Ureter (tissue), 1 donor: ENCODE data around the gene TVP23C. TPM values are rescaled to one million over a fixed set of nuclear protein-coding genes. Genes with fewer than 3 reads are reported as not detected.
"Not testable (repeated sequence)": the region's sequence is repeated elsewhere in the genome, so short reads cannot be mapped to it uniquely, and the experiment has no call there.

Experiments
- DNase-seq: peaks from one replicate; pipeline ENCODE4 v3.0.0-alpha.2; 2020; ENCODE audit warnings: low spot score
- total RNA-seq: library from RNA; stranded (reverse); gene quantifications from one replicate; pipeline ENCODE4 v1.2.4, GENCODE V29; 2023
- donor health status: DM: yes; HTN: yes; CAD: no.

Gene TVP23C
- total RNA-seq, 1 donor from 2014 or later: 39.3 TPM

DNA sequence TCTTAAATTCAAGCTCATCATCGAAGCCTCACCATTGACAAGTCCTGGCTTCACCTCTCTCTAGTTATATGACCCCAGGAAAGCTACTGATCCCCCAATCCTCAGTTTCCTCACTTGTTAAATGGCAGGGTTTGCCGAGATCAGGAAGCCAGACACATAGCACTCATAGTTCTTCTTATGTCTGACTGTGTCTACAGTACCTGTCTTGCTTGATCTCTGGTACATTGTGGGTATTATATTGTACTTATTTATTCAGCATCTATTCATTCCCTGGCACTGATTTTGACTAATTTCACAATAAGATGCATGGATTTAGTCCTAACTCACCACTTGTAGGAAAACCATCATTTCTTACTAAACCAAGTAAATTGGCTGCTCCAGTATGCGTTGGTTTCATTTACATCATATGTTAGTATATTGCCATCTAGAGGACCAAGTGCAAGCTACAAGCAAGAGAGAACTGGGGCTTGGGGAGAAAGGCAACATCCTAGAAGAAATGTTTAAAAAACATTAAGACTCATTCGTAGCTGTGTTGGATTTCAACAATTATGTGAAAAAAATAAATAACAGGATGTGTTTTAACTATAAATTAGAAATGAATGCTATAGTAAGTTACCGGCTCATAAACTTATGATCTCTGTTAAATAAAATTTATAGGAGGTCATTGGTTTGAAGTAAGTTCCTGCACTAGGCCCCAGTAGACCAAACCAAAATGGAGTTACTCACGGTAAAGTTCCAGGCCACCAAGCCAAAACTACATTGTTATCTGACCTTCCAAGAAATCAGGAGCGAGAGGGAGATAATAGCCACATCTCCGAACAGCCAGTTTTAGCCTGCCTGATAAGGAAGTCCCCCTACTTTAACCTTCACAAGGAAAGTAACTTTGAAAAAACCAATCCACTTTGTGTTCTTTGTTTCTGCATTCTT lies 36.7 kb downstream of the TVP23C start:
- not testable (repeated sequence) for DNase-seq

DNA sequence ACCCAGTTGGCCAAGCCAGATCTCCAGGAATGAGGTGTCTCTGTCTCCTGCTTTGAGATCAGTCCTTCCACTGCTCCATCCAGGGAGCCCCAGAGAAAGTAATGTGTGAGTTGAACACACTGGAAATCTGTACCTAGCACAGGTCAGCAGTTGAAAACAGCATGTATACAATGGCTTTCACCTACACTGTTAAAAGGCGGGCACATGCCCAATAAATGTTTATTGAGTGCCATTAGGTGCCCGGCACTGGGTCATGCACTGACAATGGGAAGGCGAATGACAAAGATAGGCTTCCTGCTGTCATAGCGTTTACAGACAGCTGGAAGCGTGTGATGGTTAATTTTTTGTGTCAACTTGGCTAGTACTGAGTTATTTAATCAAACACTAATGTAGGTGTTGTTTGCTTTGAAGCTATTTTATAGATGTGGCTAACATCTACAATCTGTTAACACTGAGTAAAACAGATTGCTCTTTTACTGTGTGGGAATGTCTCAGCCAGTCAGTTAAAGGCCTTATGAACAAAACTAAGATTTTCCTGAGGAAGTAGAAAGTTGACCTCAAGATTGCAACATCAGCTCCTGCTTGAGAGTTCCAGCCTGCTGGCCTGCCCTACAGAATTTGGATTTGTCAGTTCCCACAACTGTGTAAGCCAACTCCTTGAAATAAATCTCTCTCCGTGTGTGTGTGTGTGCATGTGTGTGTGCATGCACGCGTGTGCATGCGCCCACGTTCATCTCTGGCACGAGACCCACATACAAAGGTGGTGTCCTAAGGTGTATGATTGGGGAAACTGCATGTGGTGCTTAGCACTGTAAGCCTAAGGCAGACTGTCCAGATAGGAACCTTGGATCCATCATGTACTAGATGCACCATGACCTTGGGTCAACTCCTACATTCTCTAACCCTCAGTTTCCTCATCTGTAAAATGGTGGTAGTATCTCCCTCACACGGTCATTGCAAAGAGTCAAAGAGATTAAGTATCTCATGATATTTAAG lies 38.0 kb downstream of the TVP23C start:
- not testable (repeated sequence) for DNase-seq

DNA sequence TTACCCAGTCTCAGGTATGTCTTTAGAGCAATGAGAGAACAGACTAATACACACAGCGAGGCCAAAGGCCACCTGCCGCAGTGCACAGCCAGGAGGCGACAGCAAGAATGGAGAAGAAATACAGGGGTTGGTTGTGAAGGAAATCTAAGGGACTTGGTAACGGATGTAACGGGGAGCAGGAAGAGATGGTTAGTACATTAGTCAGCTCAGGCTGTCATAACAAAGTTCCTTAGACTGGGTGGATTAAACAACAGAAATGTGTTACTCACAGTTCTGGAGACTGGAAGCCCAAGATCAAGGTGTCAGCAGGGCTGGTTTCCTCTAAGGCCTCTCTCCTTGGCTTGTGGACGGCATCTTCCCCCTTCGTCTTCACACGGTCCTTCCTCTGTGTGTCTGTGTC lies 47.1 kb downstream of the TVP23C start:
- no peak for DNase-seq

DNA sequence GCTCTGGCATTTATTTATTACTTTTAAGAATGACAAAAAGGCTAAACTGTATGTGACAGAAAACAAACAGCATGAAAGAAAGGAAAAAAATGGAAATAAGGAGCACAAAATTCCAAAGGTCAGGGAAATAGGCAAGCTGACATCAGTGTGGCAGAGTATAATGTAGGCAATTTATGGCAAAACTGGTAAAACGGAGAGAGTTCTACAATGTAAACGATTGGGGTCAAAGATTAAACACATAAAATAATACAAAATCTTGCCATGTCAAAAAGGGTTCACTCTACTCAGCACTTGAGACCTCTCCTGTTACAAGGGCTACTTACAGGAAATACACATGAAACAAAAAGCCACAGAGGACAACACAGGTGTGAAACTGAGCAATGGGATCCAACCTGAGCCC lies 48.8 kb downstream of the TVP23C start:
- no peak for DNase-seq

DNA sequence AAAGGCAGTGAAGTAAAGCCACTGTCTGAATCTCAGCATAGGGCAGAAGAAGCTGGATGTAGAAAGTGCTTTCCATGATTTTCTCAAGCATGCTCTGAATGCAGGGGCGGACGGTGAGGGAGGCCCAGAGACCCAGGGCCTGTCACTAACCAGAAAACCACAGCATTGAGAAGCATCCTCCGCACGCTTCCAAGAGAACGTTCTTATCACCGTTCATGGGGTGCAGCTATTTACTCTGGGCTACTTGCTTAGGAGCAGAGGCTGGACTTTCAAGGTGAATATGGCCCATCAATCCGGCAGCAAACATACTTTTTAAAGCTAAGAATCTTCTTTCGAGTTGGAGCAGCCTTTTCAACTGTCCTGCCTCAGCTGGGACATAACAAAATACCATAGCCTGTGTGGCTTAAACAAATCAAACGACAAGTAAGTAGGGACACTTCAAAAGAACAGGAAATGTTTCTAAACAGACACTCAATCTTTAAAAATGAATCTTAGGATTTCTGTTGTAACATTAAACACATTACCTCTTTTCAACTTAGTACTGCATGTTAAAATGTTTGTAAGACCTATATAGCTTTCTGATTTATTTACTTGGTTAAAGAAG lies 49.3 kb downstream of the TVP23C start:
- no peak for DNase-seq

DNA sequence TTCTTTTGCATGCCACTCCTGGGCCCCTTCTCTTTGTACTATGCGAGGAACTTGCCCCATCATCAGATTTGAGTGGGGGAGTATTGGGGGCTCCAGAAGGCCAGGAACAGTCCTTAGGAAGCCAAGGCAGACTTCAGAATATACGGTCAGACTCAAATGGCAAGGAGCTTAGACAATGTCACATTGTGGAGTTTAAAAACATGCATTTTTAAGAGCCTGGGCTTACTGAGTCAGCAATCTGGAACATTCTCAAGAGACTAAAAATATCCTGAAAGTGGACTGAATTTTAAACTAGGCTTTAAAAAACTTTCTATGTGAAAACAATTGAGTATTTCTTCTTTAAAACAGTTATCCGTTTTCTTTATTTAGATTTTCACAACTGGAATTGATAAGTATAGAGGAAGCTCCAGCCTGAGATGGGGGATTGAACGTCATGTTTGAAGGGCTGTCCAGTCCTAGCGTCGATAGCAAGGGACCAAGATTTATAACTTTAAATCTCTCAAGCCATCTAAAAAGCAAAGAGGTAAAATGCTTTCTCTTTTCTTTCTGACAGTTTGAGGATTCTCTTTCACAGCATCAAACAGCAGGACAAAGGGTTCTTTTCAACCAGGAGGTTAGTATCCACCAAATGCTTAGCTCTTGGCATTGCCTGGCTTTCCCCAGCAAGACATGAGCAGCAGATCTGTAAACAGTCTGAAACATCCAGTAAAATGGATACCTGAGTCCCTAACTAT lies 50.1 kb downstream of the TVP23C start:
- DNase-seq: no peak

DNA sequence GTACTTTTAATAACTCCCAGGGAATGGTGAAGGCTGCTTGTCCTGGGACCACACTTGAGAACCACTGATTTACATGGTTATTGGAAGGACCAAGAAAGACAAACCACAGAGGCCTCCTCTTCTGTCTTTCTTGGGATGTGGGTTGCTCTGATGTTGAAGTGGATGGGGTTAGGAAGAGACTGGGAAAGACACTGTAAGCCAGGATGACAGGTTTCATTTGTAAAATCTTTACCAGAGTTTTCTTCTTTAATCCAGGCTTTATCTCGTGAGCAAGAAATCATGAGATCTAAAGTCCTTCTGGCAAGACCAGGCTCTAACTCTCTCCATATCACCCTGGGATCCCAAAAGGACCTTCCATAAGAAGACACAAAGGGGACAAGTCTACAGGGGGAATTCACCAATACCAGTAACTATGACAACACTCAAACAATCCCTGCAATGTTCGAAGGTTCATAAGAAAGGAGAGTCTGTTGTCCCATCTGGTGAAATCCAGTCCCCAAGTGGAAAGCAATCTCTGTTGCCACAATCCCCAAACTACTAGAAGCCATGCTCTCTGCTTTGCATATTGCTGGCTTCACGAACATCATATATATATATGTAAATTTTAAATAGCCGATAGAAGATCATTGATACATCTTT lies 51.1 kb downstream of the TVP23C start:
- DNase-seq: no peak

DNA sequence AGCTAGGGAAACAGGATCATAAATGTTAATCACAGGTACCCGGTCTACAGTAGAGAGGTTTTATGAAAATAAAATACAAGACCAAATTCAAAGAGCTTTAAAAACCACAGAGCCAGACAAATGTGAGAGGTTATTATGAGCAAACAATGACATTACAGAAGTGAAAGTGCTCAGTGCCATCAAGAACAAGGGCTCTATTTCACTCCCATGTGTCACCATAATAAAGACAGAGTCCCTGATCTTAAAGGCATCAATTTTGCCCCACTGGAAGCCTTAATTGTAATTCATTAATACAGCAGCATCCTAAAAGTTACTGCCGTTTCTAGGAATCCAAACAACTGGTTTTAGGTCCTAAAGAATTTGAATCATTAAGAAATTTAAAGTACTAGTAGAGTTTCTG lies 52.1 kb downstream of the TVP23C start:
- no peak for DNase-seq

DNA sequence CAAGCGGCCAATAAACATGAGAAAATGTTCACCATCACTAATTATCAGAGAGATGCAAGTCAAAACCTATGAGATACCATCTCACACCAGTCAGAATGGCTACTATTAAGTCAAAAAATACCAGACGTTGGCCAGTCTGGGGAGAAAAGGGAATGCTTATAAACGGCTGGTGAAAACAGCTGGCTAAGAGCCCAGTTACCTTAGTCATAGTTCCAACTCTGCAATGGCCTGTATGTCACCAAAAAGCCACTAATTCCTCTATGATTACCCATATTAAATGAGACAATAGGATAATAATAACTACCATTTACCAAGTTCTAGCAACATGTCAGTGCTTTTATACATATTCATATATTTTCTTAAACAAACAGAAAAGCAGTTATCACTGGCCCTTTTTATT lies 52.9 kb downstream of the TVP23C start:
- no peak for DNase-seq

DNA sequence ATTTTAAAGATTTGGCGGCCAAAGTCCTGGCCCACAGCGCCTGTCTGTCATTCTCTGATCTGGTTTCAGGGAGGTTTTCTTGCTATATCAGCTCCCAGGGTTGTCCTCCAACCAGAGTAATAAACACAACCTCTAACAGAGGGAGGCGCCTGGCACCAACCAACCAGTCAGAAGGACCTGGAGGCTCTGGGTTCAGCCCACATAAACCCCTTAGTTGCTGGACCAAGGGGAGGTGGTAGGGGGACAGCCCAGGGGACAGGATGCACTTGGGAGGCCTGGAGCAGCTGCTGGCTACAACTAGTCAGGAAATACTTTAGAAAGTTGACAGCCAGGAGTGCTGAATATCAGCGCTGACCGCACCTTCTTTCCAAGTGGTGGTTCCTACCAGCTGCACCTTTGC lies 54.2 kb downstream of the TVP23C start:
- no peak for DNase-seq

DNA sequence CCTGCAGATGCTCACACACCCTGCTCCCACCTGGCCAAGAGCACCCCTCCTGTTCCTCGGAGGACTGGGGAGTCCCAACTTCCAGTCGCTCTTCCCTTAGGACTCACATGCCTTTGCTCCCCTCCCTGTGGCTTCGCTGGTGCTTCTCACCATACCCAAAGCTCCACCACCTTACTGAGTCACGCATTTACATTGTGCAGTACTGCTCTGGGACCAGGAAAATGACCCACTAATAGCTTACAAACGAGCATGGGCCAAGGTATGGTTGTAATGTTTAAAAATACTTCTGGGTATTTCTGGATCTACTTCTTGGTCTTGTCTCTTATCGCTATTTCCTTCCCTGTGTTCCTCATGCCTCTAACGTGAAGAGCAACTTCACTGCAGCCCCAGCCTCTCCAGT lies 54.8 kb downstream of the TVP23C start:
- DNase-seq: no peak

DNA sequence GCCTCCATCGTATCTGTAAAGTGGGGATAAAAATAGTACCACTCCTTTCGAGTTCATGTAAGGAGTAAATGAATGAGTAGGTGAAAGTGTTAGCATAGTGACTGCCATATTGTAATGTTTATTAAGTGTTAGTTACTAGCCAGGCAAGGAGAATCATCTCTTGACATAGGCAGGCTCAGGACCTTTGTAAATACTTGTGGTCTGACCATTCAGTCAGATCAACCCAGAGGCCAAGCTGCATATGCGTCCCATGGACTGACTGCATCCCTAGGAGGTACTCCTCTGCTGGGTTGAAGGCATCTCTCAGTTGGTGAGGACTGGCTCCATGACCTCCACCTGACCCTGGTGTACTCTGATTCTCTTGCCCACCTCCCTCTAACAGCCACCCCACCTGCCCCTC lies 55.4 kb downstream of the TVP23C start:
- no peak for DNase-seq

DNA sequence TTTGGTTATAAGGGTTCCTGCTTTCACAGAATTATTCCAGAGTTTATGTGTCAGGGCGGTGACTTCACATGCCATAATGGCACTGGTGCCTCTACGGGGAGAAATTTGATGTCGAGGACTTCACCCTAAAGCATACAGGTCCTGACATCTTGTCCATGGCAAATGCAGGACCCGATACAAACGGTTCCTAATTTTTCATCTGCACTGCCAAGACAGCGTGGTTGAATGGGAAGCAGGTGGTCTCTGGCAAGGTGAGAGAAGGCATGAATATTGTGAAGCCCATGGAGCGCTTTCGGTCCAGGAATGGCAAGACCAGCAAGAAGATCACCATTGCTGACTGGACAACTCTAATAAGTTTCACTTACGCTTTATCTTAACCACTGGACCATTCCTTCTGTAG lies 56.3 kb downstream of the TVP23C start:
- no peak for DNase-seq

DNA sequence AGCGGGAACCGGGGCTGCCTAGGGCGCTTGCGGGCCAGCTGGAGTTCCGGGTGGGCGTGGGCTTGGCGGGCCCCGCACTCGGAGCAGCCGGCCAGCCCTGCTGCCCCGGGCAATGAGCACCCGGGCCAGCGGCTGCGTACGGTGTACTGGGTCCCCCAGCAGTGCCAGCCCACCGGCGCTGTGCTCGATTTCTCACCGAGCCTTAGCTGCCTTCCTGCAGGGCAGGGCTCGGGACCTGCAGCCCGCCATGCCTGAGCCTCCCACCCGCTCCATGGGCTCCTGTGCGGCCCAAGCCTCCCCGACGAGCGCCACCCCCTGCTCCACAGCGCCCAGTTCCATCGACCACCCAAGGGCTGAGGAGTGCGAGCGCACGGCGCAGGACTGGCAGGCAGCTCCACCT lies 57.6 kb downstream of the TVP23C start:
- DNase-seq: not testable (repeated sequence)

DNA sequence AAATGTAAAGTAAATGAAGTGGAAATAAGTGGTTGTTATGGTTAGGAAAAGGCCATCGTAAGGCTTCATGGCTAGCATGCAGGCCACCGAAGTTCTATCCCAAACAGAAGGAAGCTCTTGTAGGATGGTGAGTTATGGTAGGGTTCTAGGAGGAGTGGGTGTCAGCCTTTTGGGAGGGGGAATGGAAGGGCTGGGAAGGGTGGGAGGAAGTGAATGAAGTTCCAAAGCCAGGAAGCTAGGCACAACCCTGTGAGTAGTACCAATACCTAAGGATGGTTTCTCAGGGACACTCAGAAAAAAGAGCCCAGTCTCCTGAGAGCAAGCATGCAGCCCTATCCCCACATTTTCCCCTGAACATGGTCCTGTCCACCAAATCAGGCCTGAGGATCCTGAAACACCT lies 59.6 kb downstream of the TVP23C start:
- no peak for DNase-seq

DNA sequence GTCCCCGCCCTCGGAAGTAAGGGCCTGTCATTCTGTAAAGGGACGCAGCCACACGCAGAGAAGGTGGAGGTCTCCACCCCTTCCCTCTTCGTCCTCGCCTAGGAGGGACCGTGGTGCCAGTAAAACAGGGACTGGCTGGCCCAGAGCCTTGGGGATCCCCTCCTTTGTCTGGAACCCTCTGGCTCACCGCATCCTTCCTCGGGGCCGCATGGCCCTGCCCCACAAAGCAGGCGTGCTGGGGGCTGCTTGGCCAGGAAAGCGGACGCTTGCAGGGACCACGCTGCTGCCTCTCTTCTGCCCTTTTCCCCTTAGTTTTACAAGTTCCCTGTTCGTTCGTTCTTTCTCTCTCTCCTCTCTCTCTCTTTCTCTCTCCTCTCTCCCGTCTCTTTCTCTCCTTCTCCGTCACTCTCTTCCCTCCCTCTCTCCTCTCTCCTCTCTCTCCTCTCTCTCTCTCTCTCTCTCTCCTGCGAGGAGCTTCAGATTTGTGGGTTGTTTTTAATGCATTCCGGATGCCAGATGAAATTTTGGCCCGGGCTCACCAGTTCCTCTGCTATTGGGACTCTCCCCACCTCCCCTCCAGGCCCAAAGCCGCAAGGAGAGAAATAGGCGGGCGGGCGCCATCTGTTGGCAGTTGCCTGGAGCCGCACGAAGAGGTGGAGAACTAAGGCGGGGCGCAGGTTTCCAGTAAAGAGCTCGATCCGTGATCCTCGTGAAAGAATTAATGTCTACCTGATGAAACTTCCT lies 60.7 kb downstream of the TVP23C start:
- DNase-seq: peak; percentile 93

DNA sequence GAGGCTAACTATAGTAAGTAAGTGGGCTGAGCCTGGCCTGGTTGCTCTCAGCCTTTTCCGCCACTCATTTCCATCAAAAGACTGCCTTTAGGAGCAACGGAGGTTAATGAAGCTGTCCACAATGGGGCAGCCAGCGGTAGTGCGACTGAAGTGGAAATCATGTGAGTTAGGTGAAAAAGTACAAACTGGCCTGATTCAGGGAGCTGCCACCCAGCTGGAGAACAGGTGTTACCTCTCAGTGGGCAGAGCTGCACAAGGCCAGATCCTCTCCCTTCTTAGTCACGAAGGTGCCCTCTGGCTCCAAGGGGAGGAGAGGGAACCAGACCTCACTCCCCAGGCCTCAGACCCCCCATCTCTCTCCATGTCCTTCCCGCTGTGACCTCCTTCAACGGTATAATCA lies 61.5 kb downstream of the TVP23C start:
- no peak for DNase-seq

DNA sequence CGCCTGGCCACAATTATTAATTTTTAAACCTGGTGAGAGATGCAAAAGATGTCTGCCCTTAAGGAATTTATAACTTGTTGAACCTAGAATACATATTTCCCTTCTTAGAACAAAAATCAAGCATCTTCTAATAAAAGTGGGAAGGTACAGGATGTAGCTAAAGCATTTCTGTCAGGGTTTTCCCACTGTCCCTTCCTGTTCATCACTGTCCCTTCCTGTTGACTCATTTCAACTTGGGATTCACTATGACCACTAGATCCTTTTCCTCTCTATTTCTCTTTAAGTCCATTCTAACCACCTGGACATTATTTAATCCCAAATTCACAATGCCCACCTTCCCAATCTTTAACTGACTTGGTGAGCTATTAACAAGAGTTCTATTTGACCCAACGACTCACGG lies 62.0 kb downstream of the TVP23C start:
- DNase-seq: no peak

DNA sequence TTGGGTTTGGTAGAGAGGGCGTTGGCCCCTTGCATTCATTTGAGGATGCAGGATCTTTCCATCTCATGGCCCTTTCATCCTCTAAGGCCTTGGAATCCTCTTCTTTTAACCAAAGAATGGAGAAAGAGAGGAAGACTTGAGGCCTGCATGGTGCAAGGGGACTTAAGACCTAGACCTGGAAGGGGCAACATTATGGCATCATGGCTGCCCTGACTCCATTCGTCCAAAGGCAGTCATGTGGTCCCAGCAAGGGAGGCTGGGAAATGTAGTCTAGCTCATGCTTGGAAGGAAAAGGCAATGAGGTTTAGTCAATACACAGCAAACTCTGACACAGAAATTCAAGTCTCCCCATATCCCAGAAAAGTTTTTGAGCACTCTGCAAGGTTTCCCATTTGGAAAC lies 65.2 kb downstream of the TVP23C start:
- DNase-seq: no peak
